Ishikawa (cell line): ENCODE results near the gene C3orf62.

Experiments used
- CEBPB ChIP-seq: IDR thresholded peaks from 2 replicates; pipeline ENCODE4 v1.6.1; 2012
- YY1 ChIP-seq: IDR thresholded peaks from 2 replicates; pipeline ENCODE4 v1.6.1; 2012; ENCODE audit warnings: low read depth
- TF ChIP-seq, protein P1 (sequence below): IDR thresholded peaks from 2 replicates; pipeline ENCODE4 v1.6.1; 2012

GRCh38 chr3:49222002-49222401, 55.0 kb downstream of the C3orf62 start:
- TF ChIP-seq, protein P1, sequence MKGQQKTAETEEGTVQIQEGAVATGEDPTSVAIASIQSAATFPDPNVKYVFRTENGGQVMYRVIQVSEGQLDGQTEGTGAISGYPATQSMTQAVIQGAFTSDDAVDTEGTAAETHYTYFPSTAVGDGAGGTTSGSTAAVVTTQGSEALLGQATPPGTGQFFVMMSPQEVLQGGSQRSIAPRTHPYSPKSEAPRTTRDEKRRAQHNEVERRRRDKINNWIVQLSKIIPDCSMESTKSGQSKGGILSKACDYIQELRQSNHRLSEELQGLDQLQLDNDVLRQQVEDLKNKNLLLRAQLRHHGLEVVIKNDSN: no peak
- TF ChIP-seq YY1 (no peak), CEBPB (no peak)
